ENCODE data around the gene RRP8. TPM values are rescaled to one million over a fixed set of nuclear protein-coding genes. Genes with fewer than 3 reads are reported as not detected.
A peak's percentile ranks its signal among the peaks of the same experiment; 100 is the strongest.

The RRP8 gene
- total RNA-seq, 6 donors from 2014 or later, result 13.4 to 25.2 (median 22.1) TPM

DNA sequence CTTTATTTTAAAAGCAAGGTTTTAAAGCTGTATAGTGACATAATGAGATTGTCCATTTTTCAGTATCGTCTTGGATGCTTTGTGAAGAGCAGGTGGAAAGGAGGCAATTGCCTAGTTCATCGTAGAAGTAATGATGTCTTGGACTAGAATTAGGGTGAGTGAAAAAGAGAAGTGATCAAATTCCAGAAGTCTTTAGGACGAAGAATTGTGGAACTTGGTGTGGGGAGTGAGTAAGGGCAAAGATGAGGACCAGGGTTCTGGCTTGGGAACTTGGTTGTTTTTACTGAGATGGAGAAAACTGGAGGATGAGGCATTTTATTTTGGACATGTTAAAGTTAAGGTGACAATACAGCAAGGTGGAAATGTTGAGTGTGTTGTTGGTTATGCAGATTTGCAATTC lies 1.4 kb upstream of the RRP8 start:
- Histone ChIP-seq H3K36me3 (peaks cover 25 to 43% (median 38%) of the 10 kb centered on the region in 4 donors), H3K27ac (peak overlapping the region; percentile 91 to 99 (median 95)), H3K4me3 (peak overlapping the region; percentile 38 to 92 (median 66)), H3K27me3 (no peaks in the 10 kb centered on the region), H3K4me1 (peaks cover 52 to 71% (median 62%) of the 10 kb centered on the region in 4 donors), H3K9me3 (no peaks in the 10 kb centered on the region)
- TF ChIP-seq POLR2A (IDR thresholded peaks at IDR 0.05) (no peak), POLR2AphosphoS5 (IDR thresholded peaks at IDR 0.05) (no peak), EP300 (IDR thresholded peaks at IDR 0.05) (no peak)
- TF ChIP-seq, protein P1, sequence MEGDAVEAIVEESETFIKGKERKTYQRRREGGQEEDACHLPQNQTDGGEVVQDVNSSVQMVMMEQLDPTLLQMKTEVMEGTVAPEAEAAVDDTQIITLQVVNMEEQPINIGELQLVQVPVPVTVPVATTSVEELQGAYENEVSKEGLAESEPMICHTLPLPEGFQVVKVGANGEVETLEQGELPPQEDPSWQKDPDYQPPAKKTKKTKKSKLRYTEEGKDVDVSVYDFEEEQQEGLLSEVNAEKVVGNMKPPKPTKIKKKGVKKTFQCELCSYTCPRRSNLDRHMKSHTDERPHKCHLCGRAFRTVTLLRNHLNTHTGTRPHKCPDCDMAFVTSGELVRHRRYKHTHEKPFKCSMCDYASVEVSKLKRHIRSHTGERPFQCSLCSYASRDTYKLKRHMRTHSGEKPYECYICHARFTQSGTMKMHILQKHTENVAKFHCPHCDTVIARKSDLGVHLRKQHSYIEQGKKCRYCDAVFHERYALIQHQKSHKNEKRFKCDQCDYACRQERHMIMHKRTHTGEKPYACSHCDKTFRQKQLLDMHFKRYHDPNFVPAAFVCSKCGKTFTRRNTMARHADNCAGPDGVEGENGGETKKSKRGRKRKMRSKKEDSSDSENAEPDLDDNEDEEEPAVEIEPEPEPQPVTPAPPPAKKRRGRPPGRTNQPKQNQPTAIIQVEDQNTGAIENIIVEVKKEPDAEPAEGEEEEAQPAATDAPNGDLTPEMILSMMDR (IDR thresholded peaks at IDR 0.05), result no peak
- DNase-seq (no peak), ATAC-seq (ENCODE audit: low FRiP score in 2 of 2) (no peak)
- WGBS, 2 donors, result 17 to 19% methylated on average over 3 of the region's 3 CpGs

DNA sequence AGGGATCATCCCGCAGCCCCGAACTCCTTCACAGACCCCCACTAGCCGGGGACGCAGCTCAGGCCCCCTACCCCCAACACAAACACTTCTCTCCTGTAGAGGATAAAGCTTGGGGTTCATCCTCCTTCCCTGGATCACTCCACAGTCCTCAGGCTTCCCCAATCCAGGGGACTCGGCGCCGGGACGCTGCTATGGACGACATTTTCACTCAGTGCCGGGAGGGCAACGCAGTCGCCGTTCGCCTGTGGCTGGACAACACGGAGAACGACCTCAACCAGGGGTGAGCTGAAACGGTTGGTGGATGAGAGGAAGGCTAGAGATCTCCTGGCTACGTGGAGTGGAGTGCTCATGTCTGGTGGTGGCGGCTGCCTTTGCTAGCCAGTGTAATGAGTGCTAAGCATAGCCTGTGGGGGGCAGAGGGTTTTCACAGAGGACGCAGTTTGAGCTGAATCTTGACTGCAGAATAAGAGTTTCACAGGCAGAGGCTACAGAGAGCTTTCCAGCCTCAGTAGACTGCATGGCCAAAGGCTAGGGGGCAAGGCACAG lies 738 bp upstream of the RRP8 start:
- H3K9me3 ChIP-seq, result no peaks in the 10 kb centered on the region
- DNase-seq, result peak; percentile 60 to 67
- H3K4me1 ChIP-seq, result peaks cover 50 to 65% (median 60%) of the 10 kb centered on the region in 4 donors

GRCh38 chr11:6602096-6602940 lies 1.1 kb downstream of the RRP8 start:
- WGBS, 2 donors, result 52 to 57% methylated on average over 7 of the region's 7 CpGs
- H3K9me3 ChIP-seq, result no peaks in the 10 kb centered on the region
- DNase-seq (no peak), ATAC-seq (ENCODE audit: low FRiP score in 2 of 2) (no peak)
- no peak for TF ChIP-seq EP300 (IDR thresholded peaks at IDR 0.05)
- TF ChIP-seq POLR2A (IDR thresholded peaks at IDR 0.05), result no peak
- TF ChIP-seq, protein P1 (IDR thresholded peaks at IDR 0.05), result no peak
- no peak for TF ChIP-seq POLR2AphosphoS5 (IDR thresholded peaks at IDR 0.05)
- H3K27ac ChIP-seq, result peak overlapping the region; percentile 91 to 99 (median 95)
- H3K4me1 ChIP-seq, result peaks cover 38 to 53% (median 44%) of the 10 kb centered on the region in 4 donors
- H3K4me3 ChIP-seq, result peak overlapping the region; percentile 64 to 96 (median 80)
- H3K36me3 ChIP-seq, result peaks cover 19 to 42% (median 34%) of the 10 kb centered on the region in 4 donors
- H3K27me3 ChIP-seq, result no peaks in the 10 kb centered on the region

More for the DNA sequence above, 738 bp upstream of the RRP8 start:
- Histone ChIP-seq H3K4me3 (peak overlapping the region; percentile 38 to 92 (median 66)), H3K27ac (peak overlapping the region; percentile 91 to 99 (median 95)), H3K36me3 (peaks cover 25 to 43% (median 38%) of the 10 kb centered on the region in 4 donors), H3K27me3 (no peaks in the 10 kb centered on the region)
- 0 to 3% methylated on average over 9 to 20 of the region's 20 CpGs for WGBS, 2 donors
- ATAC-seq (ENCODE audit: low FRiP score in 2 of 2), result peak; percentile 58 to 63
- peak in 1 of 4 donors; percentile 12 for TF ChIP-seq POLR2A (IDR thresholded peaks at IDR 0.05)
- no peak for TF ChIP-seq EP300 (IDR thresholded peaks at IDR 0.05)
- TF ChIP-seq, protein P1 (IDR thresholded peaks at IDR 0.05), result no peak
- TF ChIP-seq POLR2AphosphoS5 (IDR thresholded peaks at IDR 0.05), result peak in 1 of 2 donors; percentile 44

DNA sequence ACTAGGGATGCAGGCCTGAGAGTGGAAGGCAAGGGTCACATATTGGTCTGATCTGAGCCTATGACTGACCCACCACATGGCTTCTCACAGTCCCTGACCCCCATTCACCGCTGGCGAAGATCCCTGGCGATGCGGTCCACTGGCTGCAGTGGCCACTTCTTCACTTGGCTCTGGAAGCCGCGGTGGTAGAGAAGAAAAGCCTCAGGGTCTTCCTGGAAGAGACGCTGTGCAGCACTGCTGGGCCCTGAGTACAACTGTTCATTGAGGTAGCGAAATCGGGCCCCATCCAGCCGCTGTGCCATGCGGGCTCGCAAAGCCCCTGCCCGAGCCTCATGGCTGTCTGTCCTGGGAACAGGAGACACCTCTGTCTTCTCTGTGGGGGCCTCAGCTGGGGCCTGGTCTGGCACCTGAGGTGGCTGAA lies 2.4 kb downstream of the RRP8 start:
- 96 to 97% methylated on average over 10 to 13 of the region's 13 CpGs for WGBS, 2 donors
- Histone ChIP-seq H3K27ac (no peak overlapping the region), H3K9me3 (no peaks in the 10 kb centered on the region), H3K4me3 (no peak overlapping the region), H3K36me3 (peaks cover 19 to 54% (median 36%) of the 10 kb centered on the region in 4 donors), H3K27me3 (no peaks in the 10 kb centered on the region), H3K4me1 (peaks cover 28 to 40% (median 34%) of the 10 kb centered on the region in 4 donors)
- DNase-seq (no peak), ATAC-seq (ENCODE audit: low FRiP score in 2 of 2) (no peak)
- no peak for TF ChIP-seq EP300 (IDR thresholded peaks at IDR 0.05)
- TF ChIP-seq, protein P1 (IDR thresholded peaks at IDR 0.05), result no peak
- no peak for TF ChIP-seq POLR2AphosphoS5 (IDR thresholded peaks at IDR 0.05)
- TF ChIP-seq POLR2A (IDR thresholded peaks at IDR 0.05), result no peak

Data from upper lobe of left lung (tissue), 6 donors.